WI38 (cell line): Measurements from ENCODE around the gene SH3PXD2B.
"Not testable (repeated sequence)": the region's sequence is repeated elsewhere in the genome, so short reads cannot be mapped to it uniquely, and the experiment has no call there.

Experiments
- H3K4me3 ChIP-seq: 2 replicates; pipeline ENCODE4 v1.5.1; 2011; ENCODE audit warnings: low read depth, mild to moderate bottlenecking, control low read depth, low read length
- CTCF ChIP-seq: IDR thresholded peaks from 2 replicates; pipeline ENCODE4 v1.5.1; 2012; ENCODE audit warnings: low read depth, mild to moderate bottlenecking, control low read depth, low read length

SH3PXD2B gene

GRCh38 chr5:172403817-172404216 is 50.5 kb downstream of the SH3PXD2B start:
- TF ChIP-seq CTCF = no peak
- no peak overlapping the region for H3K4me3 ChIP-seq

- H3K4me3 ChIP-seq = no peak overlapping the region
- no peak for TF ChIP-seq CTCF
These were observed 51.0 kb downstream of the SH3PXD2B start for GRCh38 chr5:172403189-172403796.

- H3K4me3 ChIP-seq = no peak overlapping the region
These were observed 51.7 kb downstream of the SH3PXD2B start for GRCh38 chr5:172402531-172403188.

GRCh38 chr5:172402031-172402430 is 52.3 kb downstream of the SH3PXD2B start:
- not testable (repeated sequence) for H3K4me3 ChIP-seq

More at GRCh38 chr5:172402531-172403188, 51.7 kb downstream of the SH3PXD2B start:
- TF ChIP-seq CTCF = no peak

- no peak for TF ChIP-seq CTCF
- no peak overlapping the region for H3K4me3 ChIP-seq
These were observed 54.5 kb downstream of the SH3PXD2B start for GRCh38 chr5:172399826-172400225.

- H3K4me3 ChIP-seq = no peak overlapping the region
- TF ChIP-seq CTCF = no peak
These were observed 55.0 kb downstream of the SH3PXD2B start for GRCh38 chr5:172399336-172399735.

GRCh38 chr5:172398645-172399044 is 55.7 kb downstream of the SH3PXD2B start:
- H3K4me3 ChIP-seq = not testable (repeated sequence)

- H3K4me3 ChIP-seq = not testable (repeated sequence)
These were observed 57.3 kb downstream of the SH3PXD2B start for GRCh38 chr5:172396994-172397393.

- TF ChIP-seq CTCF = no peak
- H3K4me3 ChIP-seq = no peak overlapping the region
These were observed 58.1 kb downstream of the SH3PXD2B start for GRCh38 chr5:172396220-172396619.
